Measurements from ENCODE around the gene ARHGAP24. TPM values are rescaled to one million over a fixed set of nuclear protein-coding genes. Genes with fewer than 3 reads are reported as not detected.

Gene ARHGAP24
- total and polyA plus RNA-seq, 3 donors from 2014 or later = 5.7 to 9.9 (median 9.4) TPM

- no peaks in the 10 kb centered on the region for H3K9me3 ChIP-seq
- no peaks in the 10 kb centered on the region for H3K36me3 ChIP-seq (ENCODE audit: low read depth, missing control alignments)
- DNase-seq = no peak
- no peak overlapping the region for H3K27ac ChIP-seq
- 86 to 90% methylated on average over 1 of the region's 1 CpG for WGBS, 2 donors
- H3K4me3 ChIP-seq = no peak overlapping the region
- intact Hi-C loops (cut with DNase I; ENCODE audit: low total_unique reads) = no loop called here
- TF ChIP-seq POLR2A (IDR thresholded peaks at IDR 0.05) (no peak), CTCF (IDR thresholded peaks at IDR 0.05) (no peak)
- H3K4me1 ChIP-seq = no peaks in the 10 kb centered on the region
- no peaks in the 10 kb centered on the region for H3K27me3 ChIP-seq
Observed at GRCh38 chr4:85784947-85785346, 310.0 kb downstream of the ARHGAP24 start.

- no peak for DNase-seq
- WGBS, 2 donors = 90 to 91% methylated on average over 3 of the region's 3 CpGs
- Histone ChIP-seq H3K27ac (no peak overlapping the region), H3K4me3 (no peak overlapping the region), H3K4me1 (no peaks in the 10 kb centered on the region), H3K36me3 (ENCODE audit: low read depth, missing control alignments) (no peaks in the 10 kb centered on the region), H3K27me3 (no peaks in the 10 kb centered on the region), H3K9me3 (no peaks in the 10 kb centered on the region)
- TF ChIP-seq POLR2A (IDR thresholded peaks at IDR 0.05) (no peak), CTCF (IDR thresholded peaks at IDR 0.05) (no peak)
- intact Hi-C loops (cut with DNase I; ENCODE audit: low total_unique reads) = no loop called here
Observed at GRCh38 chr4:85787133-85787532, 312.2 kb downstream of the ARHGAP24 start.

- TF ChIP-seq CTCF (IDR thresholded peaks at IDR 0.05) = no peak
- TF ChIP-seq POLR2A (IDR thresholded peaks at IDR 0.05) = no peak
- H3K27ac ChIP-seq = no peak overlapping the region
- no peak for DNase-seq
- no peaks in the 10 kb centered on the region for H3K27me3 ChIP-seq
- 31 to 34% methylated on average over 2 of the region's 2 CpGs for WGBS, 2 donors
- no peaks in the 10 kb centered on the region for H3K4me1 ChIP-seq
- H3K4me3 ChIP-seq = no peak overlapping the region
- H3K9me3 ChIP-seq = no peaks in the 10 kb centered on the region
- intact Hi-C loops (cut with DNase I; ENCODE audit: low total_unique reads) = no loop called here
- H3K36me3 ChIP-seq (ENCODE audit: low read depth, missing control alignments) = no peaks in the 10 kb centered on the region
Observed at GRCh38 chr4:85788604-85789003, 313.7 kb downstream of the ARHGAP24 start.

- Histone ChIP-seq H3K27ac (no peak overlapping the region), H3K4me3 (no peak overlapping the region), H3K4me1 (no peaks in the 10 kb centered on the region), H3K36me3 (ENCODE audit: low read depth, missing control alignments) (no peaks in the 10 kb centered on the region), H3K9me3 (no peaks in the 10 kb centered on the region), H3K27me3 (no peaks in the 10 kb centered on the region)
- DNase-seq = no peak
- 82 to 84% methylated on average over 3 of the region's 3 CpGs for WGBS, 2 donors
- intact Hi-C loops (cut with DNase I; ENCODE audit: low total_unique reads) = no loop called here
- no peak for TF ChIP-seq POLR2A (IDR thresholded peaks at IDR 0.05)
- no peak for TF ChIP-seq CTCF (IDR thresholded peaks at IDR 0.05)
Observed at GRCh38 chr4:85789241-85789640, 314.3 kb downstream of the ARHGAP24 start.

- no peaks in the 10 kb centered on the region for H3K4me1 ChIP-seq
- no peak for DNase-seq
- H3K36me3 ChIP-seq (ENCODE audit: low read depth, missing control alignments) = no peaks in the 10 kb centered on the region
- H3K4me3 ChIP-seq = no peak overlapping the region
- intact Hi-C loops (cut with DNase I; ENCODE audit: low total_unique reads) = no loop called here
- TF ChIP-seq POLR2A (IDR thresholded peaks at IDR 0.05) (no peak), CTCF (IDR thresholded peaks at IDR 0.05) (no peak)
- H3K9me3 ChIP-seq = no peaks in the 10 kb centered on the region
- H3K27me3 ChIP-seq = no peaks in the 10 kb centered on the region
- no peak overlapping the region for H3K27ac ChIP-seq
Observed at GRCh38 chr4:85790582-85790981, 315.6 kb downstream of the ARHGAP24 start.
